Measurements from ENCODE around the gene ZFAND3.

- TF ChIP-seq CTCF (conservative IDR thresholded peaks at IDR 0.05; ENCODE audit: low read depth, low read length) (no peak), EZH2 (IDR thresholded peaks at IDR 0.05; ENCODE audit: borderline replicate concordance, low read depth, low read length, poor library complexity, severe bottlenecking) (no peak)
These were observed 146.6 kb downstream of the ZFAND3 start for GRCh38 chr6:37965964-37966676.
